NCI-H1092 (cell line): Measurements from ENCODE around the gene CATSPERZ.

Source experiments
- DNase-seq: peaks from one replicate; lab custom pipeline; 2025; lab: John Stamatoyannopoulos, UW

The CATSPERZ gene

DNA sequence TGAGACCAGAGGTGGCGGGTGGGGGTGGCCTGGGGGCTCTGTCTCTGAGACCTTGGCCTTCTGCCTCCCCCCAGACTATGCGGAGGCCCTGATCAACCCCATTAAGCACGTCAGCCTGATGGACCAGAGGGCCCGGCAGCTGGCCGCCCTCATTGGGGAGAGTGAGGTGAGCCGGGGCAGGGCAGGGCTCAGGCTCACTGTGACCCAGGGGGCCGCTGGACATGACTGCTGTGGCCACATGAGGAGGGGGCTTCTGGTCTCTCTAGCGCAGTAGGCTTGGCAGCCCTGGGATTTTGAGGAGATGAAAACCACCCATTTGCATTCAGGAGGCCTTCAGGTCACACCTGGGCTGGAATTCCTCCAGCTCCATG lies 36.2 kb upstream of the CATSPERZ start:
- DNase-seq: no peak

DNA sequence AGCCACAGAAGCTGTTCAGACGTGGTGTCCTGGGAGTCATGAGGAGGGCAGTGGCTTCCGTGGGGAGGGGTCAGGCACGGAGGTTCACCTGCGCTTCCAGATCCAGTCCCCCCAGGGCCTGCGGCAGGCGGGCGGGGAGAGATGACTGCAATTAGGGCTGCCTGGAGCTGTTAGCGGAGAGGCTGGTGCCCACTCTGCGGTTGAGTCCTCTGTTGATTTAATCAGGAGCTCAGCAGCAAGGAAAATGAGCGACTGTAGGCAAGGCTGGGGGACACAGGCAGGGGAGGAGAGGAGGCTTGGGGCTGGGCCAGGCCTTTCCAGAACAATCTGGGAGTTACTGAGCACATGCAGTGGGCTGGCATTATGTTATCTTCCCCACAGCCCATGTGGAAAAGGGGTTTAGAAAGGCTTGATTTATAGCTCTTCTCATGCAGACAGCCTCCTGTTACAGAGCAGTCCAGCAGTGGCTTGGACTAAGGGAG lies 35.7 kb upstream of the CATSPERZ start:
- no peak for DNase-seq

DNA sequence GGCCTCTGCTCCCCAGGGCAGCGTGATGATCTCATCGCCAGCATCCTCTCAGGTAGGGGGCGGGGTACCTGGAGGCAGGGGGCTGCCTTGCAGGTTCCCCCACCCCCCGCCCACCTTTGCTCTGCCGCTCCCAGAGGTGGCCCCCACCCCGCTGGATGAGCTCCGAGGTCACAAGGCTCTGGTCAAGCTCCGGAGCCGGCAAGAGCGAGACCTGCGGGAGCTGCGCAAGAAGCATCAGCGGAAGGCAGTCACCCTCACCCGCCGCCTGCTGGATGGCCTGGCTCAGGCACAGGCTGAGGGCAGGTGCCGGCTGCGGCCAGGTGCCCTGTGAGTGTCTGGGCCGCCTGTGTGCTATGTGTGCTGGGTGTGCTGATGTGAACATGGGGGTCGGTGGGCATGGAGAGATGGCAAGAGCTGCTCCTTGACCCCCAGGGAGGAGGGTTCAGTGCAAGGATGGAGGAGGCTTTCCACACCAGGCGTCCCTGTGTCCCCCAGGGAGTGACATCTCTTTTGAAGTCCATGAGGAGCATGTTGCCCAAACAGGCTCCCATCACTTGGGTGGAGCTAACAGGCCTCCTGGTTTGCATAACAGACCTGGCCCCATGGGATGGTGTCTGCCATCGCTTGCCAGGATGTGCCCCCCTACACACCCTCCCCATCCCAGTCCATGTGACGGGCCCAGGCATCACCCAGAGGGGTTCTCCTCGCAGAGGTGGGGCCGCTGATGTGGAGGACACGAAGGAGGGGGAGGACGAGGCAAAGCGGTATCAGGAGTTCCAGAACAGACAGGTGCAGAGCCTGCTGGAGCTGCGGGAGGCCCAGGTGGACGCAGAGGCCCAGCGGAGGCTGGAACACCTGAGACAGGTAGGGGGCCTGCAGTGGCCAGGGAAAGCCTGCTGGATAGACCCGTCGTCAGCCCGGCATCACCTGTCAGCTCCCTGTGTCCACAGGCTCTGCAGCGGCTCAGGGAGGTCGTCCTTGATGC lies 34.7 kb upstream of the CATSPERZ start:
- DNase-seq: no peak

DNA sequence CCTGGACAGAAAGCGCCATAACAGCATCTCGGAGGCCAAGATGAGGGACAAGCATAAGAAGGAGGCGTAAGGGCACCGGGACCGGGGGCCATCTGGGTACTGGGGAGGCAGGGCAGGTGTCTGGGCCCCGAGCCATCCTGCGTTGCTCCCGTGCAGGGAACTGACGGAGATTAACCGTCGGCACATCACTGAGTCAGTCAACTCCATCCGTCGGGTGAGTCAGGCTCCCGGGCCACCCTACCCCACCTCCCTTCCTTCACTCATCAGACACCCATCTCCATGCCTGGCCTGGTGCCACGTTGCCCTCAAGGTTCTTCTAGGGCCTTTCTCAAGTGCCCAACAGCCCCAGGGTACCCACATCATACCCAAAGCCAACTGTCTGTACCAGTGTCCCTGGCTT lies 33.8 kb upstream of the CATSPERZ start:
- DNase-seq: no peak

DNA sequence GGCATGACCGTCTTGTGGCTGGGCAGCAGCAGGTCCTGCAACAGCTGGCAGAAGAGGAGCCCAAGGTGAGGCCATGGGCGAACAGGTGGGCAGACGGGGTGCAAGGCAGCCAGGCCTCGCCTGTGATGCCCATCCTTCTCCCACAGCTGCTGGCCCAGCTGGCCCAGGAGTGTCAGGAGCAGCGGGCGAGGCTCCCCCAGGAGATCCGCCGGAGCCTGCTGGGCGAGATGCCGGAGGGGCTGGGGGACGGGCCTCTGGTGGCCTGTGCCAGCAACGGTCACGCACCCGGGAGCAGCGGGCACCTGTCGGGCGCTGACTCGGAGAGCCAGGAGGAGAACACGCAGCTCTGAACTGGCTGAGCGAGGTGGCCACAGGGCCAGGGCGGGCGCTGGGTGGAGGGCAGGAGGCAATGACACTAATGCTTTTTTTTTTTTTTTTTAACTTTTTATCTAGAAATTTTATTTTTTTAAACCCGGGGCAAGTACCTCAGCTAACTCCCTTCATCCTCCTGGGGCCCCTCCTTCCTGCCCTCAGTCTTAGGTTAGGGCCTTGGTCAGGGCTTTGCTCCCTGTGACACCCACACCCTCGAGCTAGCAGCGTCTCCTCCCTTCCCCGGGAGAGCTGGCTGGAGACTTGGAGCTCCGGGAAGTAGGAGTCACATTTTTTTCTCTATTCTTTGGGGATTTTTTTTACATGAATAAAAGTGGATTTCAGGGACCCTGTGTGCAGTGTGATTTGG lies 32.8 kb upstream of the CATSPERZ start:
- peak; percentile 41 for DNase-seq

DNA sequence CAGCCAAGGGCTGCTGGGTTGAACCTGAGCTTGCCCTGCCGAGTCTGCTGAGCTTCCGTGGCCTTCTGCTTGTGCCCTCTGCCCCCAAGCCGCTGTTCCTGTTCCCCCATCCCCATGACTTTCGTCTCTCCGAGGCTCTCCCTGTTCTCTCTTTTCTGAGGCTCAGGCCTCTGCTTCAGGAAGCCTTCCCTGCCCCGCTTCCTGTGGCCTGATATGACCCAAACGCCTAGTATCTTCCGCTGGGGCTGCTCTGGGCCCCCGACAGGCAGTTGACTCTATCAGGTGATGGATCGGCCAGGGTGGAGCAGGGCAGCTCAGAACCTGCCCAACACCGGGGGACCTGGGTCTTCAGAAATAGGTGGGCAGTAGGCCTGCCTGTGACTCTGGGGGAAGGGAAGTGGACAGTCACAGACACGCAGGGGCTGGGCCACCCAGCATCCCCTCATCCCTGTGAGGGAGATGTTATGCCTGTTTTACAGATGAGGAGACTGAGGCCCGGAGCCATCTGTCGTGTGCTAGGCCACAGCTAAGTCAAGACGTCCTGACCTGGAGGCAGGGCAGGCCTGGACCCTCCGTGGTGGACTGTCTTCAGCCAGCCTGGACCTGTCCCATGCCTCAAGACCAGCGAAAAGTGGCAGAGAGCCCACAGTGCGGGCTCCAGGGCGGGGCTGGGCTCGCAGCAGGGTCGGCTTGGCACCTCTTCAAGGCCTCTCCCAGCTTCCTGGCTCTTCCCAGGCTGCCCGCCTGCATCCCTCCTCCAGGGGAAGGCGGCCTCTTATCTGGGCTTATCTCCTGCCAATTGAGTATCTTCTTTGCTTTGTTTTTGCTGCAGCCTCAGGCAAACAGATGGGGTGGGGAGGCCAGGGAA lies 31.9 kb upstream of the CATSPERZ start:
- no peak for DNase-seq

DNA sequence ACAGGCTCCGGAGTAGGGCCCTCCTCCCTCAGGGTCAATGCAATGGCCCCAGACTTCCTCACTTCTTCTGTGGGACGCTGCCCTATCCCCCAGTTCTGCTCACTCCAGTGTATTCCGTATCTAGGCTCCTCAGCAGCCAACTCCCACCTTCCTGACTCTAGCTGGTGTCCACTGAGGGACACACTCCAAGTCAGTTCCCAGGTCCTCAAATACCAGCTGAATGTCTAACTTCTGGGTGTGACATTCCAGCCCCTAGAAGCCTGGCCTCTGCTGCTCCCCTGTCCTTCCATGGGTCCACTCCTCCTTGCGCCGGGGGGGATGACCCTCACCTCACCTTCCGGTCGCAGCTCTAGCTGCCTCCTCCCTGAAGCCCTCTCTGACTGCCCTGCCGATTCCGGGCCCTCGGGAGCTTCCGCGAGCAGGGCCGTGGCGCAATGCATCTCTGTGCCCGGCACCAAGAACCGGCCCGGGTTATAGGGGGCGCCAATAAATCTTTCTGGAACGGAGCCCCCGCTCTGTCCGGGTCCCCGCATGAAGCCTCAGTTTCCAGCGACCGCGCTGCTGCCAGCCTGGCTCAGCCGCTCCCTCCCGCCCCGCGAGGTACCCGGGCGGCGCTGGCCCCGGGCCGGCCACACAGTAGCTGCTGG lies 31.1 kb upstream of the CATSPERZ start:
- no peak for DNase-seq

DNA sequence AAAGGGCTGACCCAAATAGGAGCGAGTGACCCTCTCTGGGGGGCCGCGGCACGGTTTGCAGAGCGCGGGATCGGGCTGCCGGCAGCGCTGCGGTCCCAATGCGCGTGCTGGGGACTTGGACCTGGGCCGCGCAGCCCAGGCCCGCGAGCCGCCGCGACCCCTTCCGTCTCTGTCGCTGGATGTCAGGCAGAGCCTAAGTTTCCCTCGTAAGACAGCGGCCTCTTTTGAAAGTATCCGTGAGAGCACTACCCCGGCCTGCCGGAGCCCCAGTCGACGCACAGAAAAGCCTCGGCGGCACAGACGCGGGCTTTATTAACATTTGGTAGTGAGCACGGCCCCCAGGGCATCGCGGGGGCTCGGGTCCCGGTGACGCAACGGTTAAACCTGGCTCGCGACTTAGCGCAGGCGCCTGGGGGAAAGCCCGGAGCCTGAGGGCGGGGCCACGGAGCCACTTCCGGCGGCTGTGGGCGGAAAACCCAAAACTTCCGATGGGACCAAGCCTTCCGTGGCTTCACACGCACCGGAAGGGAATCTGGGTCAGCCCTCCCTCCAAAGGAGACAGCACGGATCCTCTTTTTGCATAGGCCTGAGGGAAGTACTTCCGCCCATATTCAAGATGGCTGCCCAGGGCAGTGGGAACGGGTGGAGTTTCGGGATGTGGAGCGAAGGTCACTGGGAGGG lies 30.5 kb upstream of the CATSPERZ start:
- peak; percentile 100 for DNase-seq

DNA sequence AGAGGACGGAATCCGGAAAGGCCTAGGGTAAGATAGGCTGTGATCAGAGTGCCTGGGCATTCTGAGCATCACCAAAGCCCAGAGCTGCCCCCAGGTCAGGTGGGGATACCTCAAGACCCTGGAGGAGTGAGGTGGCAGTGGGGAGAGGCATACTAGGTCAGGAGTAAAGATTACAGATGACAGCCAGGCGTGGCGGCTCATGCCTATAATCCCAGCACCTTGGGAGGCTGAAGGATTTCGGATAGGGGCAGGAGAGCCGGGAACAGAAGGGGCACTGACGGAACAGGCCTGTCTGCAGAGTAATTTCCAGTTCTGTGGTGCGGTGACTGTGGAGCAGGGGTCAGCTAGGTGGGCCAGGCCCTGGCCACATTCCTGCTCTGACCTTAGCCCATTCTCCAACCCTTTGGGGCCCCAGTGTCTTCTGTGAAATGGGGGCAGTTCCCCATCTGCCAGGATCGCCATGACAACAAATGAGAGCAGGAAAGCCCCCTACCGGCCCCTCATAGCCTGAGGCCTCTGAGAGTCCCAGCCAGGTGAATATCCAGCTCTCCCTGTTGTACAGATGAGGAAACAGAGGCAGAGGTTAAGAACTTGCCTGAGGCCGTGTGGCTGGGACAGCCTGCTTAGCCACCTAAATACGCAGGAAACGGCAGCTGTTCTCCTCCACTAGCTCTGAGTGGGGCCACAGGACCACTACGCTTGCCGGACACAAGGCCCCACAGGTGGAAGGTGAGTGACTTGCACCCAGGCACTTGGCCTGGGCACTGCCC lies 24.9 kb upstream of the CATSPERZ start:
- DNase-seq: no peak

DNA sequence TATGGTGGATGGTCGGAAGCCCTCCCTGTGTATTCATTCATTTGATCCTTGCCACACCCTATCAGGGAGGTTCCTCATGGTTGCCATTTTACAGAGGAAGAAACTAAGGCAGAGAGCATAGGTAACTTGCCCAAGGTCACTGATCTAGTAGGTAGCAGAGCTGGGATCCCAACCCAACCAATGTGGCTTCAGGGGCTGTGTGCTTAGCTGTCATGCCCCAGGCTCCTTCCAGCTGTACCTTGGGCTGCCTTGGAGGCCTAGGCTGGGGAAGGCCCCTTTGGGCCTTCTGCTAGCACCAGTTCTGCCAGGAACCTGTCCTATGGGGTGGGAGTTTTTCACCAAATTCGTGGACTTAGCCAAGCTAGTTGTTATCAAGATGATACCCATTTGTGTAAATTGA lies 24.3 kb upstream of the CATSPERZ start:
- no peak for DNase-seq

DNA sequence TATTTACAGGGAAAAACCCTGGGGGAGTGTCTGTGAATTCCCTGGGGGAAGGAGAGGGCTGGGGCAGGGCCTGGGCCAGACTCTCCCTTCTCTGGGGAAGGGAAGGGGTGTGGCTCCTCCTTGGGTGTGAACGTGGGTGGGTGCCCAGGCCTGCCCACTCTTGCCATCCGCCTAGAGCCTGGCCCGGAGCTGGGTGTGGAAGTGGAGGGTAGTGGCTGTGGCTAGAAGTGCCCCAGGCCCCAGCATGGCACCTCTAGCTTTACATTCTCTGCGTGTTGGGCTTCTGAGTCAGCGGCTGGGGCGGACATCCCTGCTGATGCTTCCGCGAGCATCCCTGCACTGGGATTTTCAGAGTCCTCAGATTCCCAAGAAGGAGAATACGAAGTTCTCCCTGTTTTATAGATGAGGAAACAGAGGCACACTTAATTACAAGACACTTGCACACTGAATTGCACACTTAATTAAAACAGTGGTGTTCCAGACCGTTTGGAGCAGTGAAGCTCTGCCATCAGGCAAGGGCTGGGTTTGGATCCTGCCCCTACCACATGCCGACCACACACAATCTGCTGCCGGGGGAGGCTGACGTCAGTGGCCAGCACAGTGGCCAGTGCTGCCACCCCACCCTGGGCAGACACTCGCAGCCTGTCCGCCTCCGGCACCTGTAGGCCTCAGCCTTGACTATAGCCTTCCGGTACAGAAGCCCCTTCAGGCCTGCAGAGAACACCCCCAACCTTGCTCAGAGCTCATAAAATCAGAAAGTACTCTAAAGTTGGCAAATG lies 23.3 kb upstream of the CATSPERZ start:
- no peak for DNase-seq

DNA sequence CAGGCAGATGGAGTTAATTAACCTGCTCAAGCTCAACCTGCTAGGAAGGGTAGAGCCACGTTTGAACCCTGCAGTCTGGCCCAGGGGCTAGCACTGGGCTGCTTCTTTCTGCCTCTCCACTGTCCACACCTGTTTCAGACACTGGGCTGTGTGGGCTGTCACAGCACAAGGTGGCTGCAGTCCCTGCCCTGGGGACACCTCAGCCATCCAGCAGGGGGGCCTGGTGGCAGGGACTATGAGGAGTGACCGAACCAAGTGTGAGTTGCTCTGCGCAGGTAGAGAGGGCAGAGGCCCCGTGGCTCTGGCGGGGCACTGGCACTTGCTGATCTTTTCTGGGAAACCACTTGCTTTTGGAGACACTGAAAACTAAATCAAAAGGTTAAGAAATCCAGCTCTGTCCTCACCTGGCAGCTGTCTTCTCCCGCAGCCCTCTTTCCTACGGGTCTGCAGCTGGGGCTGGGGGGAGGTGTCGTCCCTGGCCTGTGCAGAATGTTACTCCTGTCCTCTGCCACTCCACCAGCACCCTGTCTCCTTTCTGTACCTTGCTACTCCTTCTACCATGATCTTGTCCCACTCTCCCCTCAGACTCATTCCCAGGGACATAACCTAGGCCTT lies 21.5 kb upstream of the CATSPERZ start:
- no peak for DNase-seq

DNA sequence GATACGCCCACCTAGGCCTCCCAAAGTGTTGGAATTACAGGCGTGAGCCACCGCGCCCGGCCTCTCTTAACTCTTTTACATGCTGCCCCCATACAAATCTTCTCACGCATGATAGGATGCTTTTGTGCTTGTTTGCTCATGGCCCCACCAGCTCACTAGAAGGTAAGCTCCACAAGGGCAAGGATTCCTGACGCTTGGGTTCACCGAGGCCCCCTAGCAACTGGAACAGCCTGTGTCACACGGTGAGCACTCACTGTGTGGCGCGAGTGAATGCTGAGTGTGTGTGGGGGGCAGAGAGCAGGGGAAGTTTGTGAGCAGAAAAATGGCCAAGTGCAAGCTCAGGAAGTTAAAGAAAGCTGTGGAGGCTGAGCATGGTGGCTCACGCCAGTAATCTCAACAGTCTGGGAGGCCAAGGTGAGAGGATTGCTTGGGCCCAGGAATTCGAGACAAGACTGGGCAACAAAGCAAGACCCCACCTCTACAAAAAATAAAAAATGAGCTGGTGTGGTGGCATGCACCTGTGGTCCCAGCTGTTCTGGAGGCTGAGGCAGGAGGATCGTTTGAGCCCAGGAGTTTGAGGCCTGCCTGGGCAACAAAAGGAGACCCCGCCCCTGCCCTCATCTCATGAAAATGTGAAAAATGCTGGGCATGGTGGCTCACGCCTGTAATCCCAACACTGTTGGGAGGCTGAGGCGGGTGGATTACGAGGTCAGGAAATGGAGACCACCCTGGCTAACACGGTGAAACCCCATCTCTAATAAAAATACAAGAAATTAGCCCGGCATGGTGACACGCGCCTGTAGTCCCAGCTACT lies 18.0 kb upstream of the CATSPERZ start:
- DNase-seq: no peak

DNA sequence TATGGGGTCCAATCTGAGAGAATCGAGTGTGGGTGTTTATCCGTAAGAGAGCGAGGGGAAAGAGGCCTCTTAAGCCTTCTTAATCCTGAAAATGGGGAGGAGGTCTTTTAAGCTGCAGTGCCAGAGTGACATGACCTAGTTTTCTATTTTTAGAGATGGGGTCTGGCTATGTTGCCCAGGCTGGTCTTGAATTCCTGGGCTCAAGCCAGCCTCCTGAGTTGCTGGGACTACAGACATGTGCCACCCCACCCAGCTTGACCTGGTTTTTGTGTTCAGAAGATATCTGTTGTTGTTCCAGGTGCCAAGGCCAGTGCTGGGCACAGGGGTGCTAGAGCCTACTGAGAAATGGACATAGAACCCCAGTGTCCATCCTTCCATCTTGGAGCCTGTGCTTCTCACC lies 17.1 kb upstream of the CATSPERZ start:
- no peak for DNase-seq

DNA sequence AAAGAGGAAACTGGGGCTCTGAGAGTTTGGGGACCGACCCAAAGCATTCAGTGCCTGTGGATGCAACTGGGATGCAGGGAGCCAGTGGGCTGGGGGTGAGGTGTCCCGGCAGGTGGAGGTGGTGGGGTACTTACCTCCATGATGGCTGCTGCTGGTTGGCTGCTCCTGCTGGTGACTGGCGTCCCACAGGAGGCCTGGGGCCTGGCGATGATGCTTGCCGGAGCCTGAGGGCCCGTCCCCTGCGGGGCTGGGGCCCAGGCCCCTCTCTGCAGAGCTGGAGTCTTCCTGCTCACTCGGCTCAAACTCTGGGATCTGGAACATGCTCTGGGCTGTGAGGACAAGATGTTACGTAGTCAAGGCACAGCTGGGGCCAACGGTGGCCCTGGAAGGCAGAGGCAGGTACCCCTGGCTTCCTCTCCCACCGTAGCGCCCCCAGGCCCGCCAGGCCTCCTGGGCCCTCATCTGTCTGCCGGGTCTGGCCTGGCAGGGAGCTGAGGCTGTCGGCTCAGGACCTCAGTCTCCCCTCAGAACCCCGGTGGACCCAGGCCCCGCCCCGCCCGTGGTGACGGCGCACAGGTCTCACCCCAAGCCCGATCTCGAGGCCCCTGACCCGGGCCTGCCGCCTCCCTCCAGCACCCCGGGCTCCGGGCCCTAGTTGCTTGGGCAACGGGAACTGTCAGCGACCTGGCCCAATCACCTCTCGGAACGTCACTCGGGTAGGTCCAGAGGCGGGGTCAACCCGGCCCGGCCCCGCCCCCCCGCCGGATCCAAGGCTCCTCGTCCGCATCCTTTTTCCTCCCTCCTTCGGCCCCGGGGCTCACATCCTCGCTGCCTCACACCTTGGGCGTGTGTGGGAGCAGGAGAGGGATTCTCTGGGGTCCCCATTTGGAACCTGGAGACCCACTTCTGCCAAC lies 15.9 kb upstream of the CATSPERZ start, which contains the start of gene BAD:
BAD (minus strand) TSS at position 618 of the 914 bp plus-strand sequence; CDS start at position 321, 297 bp downstream.
- peak; percentile 96 for DNase-seq

DNA sequence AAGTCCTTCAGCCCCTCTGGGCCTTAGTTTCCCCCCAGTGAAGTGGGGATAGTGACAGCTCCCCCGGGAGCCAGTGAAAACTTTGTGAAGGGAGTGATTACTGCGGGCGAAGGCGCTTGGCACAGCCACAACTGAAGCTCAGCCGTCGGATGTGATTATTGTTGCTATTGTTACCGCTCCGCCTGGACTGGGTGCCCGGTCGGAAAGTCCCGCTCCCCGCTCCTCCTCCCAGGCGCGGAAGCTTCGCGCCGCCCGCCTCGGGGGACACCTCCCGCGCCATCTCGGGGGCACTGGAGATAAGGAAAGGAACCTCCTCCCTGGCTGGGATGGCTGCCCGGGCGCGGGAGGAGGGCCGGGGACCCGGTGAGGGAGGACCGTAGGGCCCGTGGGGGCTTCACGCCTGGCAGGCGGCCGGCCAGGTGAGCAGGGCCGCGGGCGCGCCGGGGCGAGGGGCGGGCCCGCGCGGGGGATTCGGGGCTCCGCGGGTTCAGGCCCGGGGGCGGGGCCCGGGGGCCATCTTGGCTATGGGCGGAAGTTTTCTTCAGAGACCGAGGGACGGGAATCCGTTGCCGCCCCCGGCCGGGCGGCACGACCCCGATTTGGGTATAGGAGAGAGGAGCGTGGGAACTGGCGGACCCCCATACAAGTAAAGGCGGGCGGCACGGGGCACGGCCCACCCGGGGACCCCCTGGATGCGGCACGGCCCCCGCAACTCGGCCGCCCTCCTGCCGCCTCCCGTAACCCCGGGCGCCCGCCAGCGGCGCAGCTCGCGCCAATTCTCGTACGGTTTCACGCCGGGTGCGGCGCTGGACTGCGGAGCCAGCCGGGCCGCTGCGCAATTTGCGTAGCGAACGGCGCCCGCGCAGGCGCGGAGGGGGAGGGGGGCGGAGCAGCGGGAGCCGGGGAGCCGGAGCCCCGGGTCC lies 14.9 kb upstream of the CATSPERZ start, which contains the start of gene GPR137:
GPR137 (plus strand) TSS at position 887 of the 923 bp plus-strand sequence. CDS start 677 bp downstream, outside the sequence.
- peak; percentile 82 for DNase-seq
